Left renal pelvis (tissue), 4 donors: ENCODE data around the gene POU2F3. TPM values are rescaled to one million over a fixed set of nuclear protein-coding genes. Genes with fewer than 3 reads are reported as not detected.

Source experiments
- DNase-seq, 4 donors: peaks; one replicate each; pipeline ENCODE4 v3.0.0-alpha.2; 2013; ENCODE audit warnings: low read depth in 4 of 4, low spot score in 3 of 4
- polyA plus RNA-seq, 4 donors: library from polyadenylated mRNA; unstranded; fragments of 120-200 nt; gene quantifications; one replicate each; pipeline ENCODE4 v1.2.1, GENCODE V29; 2013; ENCODE audit not compliant: insufficient read length in 4 of 4

POU2F3 gene
- polyA plus RNA-seq, 4 donors = 0.47 to 2.7 (median 0.89) TPM

- no peak for DNase-seq
Observed at GRCh38 chr11:120224972-120225909, 14.7 kb upstream of the POU2F3 start.

- DNase-seq = no peak
Observed at GRCh38 chr11:120226242-120226641, 13.7 kb upstream of the POU2F3 start.

GRCh38 chr11:120226714-120227113 is 13.2 kb upstream of the POU2F3 start:
- DNase-seq = no peak

- DNase-seq = no peak
Observed at GRCh38 chr11:120227228-120227852, 12.6 kb upstream of the POU2F3 start.

GRCh38 chr11:120228794-120229384 is 11.1 kb upstream of the POU2F3 start:
- DNase-seq = no peak

GRCh38 chr11:120229451-120230424 is 10.2 kb upstream of the POU2F3 start:
- no peak for DNase-seq

GRCh38 chr11:120230433-120231071 is 9.4 kb upstream of the POU2F3 start:
- DNase-seq = no peak

GRCh38 chr11:120231963-120232362 is 8.0 kb upstream of the POU2F3 start:
- DNase-seq = no peak

GRCh38 chr11:120233207-120233803 is 6.6 kb upstream of the POU2F3 start:
- DNase-seq = no peak

- no peak for DNase-seq
Observed at GRCh38 chr11:120235024-120235628, 4.8 kb upstream of the POU2F3 start.

GRCh38 chr11:120236169-120237107 is 3.5 kb upstream of the POU2F3 start:
- no peak for DNase-seq

GRCh38 chr11:120238968-120239620 is 846 bp upstream of the POU2F3 start:
- no peak for DNase-seq

GRCh38 chr11:120240866-120241265 is 926 bp downstream of the POU2F3 start:
- DNase-seq = no peak

- DNase-seq = no peak
Observed at GRCh38 chr11:120241277-120241676, 1.3 kb downstream of the POU2F3 start.

- no peak for DNase-seq
Observed at GRCh38 chr11:120243221-120243620, 3.3 kb downstream of the POU2F3 start.

GRCh38 chr11:120244476-120245365 is 4.8 kb downstream of the POU2F3 start:
- DNase-seq = no peak
